Natural killer cell treated with Interleukin-12 subunit alpha and Interleukin-12 subunit beta and Interleukin-15 and Interleukin-18, amount 100 ng/mL, for 72 hours (primary cell): ENCODE measurements around the gene PRKCA. TPM values are rescaled to one million over a fixed set of nuclear protein-coding genes. Genes with fewer than 3 reads are reported as not detected.

ENCODE experiments used
- ATAC-seq, 2 donors: fragments of 150-1000 bp; cut with Tn5 transposase in 1 of 2; sonication (Bioruptor Pico), chemical (Tn5 transposase) in 1 of 2; 2 replicates each; pipeline ENCODE4 v1.10.0; 2021
- DNase-seq: peaks from one replicate; pipeline ENCODE4 v3.0.0; 2022; ENCODE audit warnings: low spot score
- H3K27ac Mint-ChIP-seq, 2 donors: 1 replicate in 1 of 2; 2 replicates in 1 of 2; pipeline ENCODE4 v1.8.0; 2022; ENCODE audit warnings: mixed read lengths in 2 of 2, mild to moderate bottlenecking in 1 of 2, moderate library complexity in 1 of 2
- H3K27me3 Mint-ChIP-seq, 2 donors: 1 replicate in 1 of 2; 2 replicates in 1 of 2; pipeline ENCODE4 v1.8.0; 2022; ENCODE audit warnings: mixed read lengths in 2 of 2
- H3K36me3 Mint-ChIP-seq: one replicate; pipeline ENCODE4 v1.8.0; 2022; ENCODE audit warnings: mixed read lengths
- H3K4me1 Mint-ChIP-seq, 2 donors: 1 replicate in 1 of 2; 2 replicates in 1 of 2; pipeline ENCODE4 v1.8.0; 2022; ENCODE audit warnings: low read depth in 2 of 2, mixed read lengths in 2 of 2, mild to moderate bottlenecking in 1 of 2
- H3K4me3 Mint-ChIP-seq: one replicate; pipeline ENCODE4 v1.8.0; 2022; ENCODE audit warnings: mixed read lengths
- H3K9me3 Mint-ChIP-seq: 2 replicates; pipeline ENCODE4 v1.8.0; 2022; ENCODE audit warnings: mixed read lengths
- total RNA-seq, 2 donors: library from RNA; stranded (reverse); gene quantifications; one replicate each; pipeline ENCODE4 v1.2.3, GENCODE V29; 2022

The PRKCA gene
- total RNA-seq, 2 donors from 2014 or later = 31.1 to 41.1 TPM

GRCh38 chr17:66549731-66550207, 247.4 kb downstream of the PRKCA start:
- ATAC-seq (no peak), DNase-seq (no peak)
- Mint-ChIP-seq H3K4me3 (no peak overlapping the region), H3K36me3 (peaks cover 16% of the 10 kb centered on the region), H3K4me1 (peaks cover 32 to 45% of the 10 kb centered on the region in 2 donors), H3K27ac (peak overlapping the region in 1 of 2 donors; percentile 22), H3K9me3 (no peaks in the 10 kb centered on the region), H3K27me3 (no peaks in the 10 kb centered on the region)

GRCh38 chr17:66551839-66552238, 249.4 kb downstream of the PRKCA start:
- no peak for ATAC-seq
- no peak overlapping the region for H3K4me3 Mint-ChIP-seq
- H3K4me1 Mint-ChIP-seq = peaks cover 30 to 43% of the 10 kb centered on the region in 2 donors
- H3K27me3 Mint-ChIP-seq = no peaks in the 10 kb centered on the region
- no peak for DNase-seq
- H3K27ac Mint-ChIP-seq = no peak overlapping the region
- peaks cover 8% of the 10 kb centered on the region for H3K36me3 Mint-ChIP-seq
- H3K9me3 Mint-ChIP-seq = no peaks in the 10 kb centered on the region

- Mint-ChIP-seq H3K4me1 (peaks cover 27 to 40% of the 10 kb centered on the region in 2 donors), H3K27me3 (no peaks in the 10 kb centered on the region), H3K4me3 (no peak overlapping the region), H3K27ac (no peak overlapping the region), H3K9me3 (no peaks in the 10 kb centered on the region), H3K36me3 (peaks cover 4% of the 10 kb centered on the region)
- ATAC-seq = no peak
- DNase-seq = no peak
Measured at GRCh38 chr17:66552371-66552770, 250.0 kb downstream of the PRKCA start.

DNA sequence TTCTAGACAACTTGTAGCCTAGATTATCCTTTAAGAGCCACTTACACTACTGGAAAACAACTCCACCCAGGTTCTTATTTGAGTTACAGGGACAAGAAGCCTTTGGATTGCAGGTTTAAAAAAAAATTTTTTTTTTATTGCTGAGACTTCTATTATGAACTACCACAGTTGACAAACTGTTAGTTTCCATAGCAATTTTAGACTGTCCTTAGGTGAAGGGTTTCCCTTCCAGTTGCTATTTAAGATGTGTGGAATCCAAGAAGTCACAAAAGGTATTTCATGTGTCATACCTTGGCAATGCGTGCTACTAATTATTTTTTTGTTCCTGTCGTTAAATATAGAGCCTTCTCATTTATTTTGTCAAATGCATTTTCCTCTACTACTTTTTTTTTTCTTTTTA, 253.2 kb downstream of the PRKCA start:
- Mint-ChIP-seq H3K4me3 (no peak overlapping the region), H3K36me3 (peaks cover 4% of the 10 kb centered on the region), H3K4me1 (peaks cover 15 to 26% of the 10 kb centered on the region in 2 donors), H3K9me3 (no peaks in the 10 kb centered on the region), H3K27ac (no peak overlapping the region), H3K27me3 (no peaks in the 10 kb centered on the region)
- no peak for DNase-seq
- ATAC-seq = no peak

DNA sequence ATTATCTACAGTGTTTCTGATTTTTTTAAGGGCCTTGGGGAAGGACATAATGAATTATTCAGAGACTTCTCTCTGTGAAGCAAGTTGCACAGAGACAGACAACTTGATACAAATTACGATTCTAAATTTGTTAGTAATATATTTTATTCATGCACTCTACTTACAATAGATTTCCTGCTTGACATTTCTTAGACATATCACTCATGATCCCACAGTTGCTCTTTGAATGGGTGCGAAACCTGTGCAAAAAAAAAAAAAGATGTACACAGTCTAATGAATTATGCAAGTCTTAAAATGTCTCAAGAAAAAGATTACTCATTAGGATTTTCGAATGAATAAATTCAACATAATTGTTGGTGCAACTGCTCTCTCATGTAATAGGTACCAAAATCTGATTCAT, 254.8 kb downstream of the PRKCA start:
- DNase-seq = no peak
- no peak overlapping the region for H3K27ac Mint-ChIP-seq
- peaks cover 4% of the 10 kb centered on the region for H3K36me3 Mint-ChIP-seq
- ATAC-seq = no peak
- H3K4me1 Mint-ChIP-seq = peaks cover 13 to 20% of the 10 kb centered on the region in 2 donors
- H3K4me3 Mint-ChIP-seq = no peak overlapping the region
- no peaks in the 10 kb centered on the region for H3K9me3 Mint-ChIP-seq
- no peaks in the 10 kb centered on the region for H3K27me3 Mint-ChIP-seq

- Mint-ChIP-seq H3K27me3 (no peaks in the 10 kb centered on the region), H3K4me1 (peaks cover 13 to 20% of the 10 kb centered on the region in 2 donors), H3K36me3 (peaks cover 4% of the 10 kb centered on the region), H3K9me3 (no peaks in the 10 kb centered on the region), H3K27ac (peak overlapping the region in 1 of 2 donors; percentile 19), H3K4me3 (no peak overlapping the region)
- DNase-seq (no peak), ATAC-seq (no peak)
Measured at GRCh38 chr17:66557886-66558285, 255.5 kb downstream of the PRKCA start.

GRCh38 chr17:66560691-66561090, 258.3 kb downstream of the PRKCA start:
- DNase-seq (no peak), ATAC-seq (no peak)
- Mint-ChIP-seq H3K27me3 (no peaks in the 10 kb centered on the region), H3K9me3 (no peaks in the 10 kb centered on the region), H3K27ac (no peak overlapping the region), H3K4me1 (peaks cover 12 to 13% of the 10 kb centered on the region in 2 donors), H3K4me3 (no peak overlapping the region), H3K36me3 (no peaks in the 10 kb centered on the region)

DNA sequence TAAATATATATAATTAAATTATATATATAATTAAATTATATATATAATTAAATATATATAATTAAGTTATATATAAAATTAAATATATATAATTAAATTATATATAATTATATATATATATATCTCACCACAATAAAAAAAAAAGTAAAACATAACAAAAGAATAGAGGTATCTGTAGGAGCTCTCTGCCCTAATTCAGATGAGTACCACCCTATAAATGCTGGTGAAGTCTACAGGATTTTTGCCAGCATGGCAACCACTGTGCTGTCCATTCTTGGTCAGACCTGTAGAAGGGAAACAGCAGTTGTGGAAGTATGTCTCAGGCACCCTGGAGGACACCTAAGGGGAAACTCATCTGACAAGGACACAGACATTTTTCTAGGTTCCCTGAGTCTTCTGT, 259.7 kb downstream of the PRKCA start:
- DNase-seq (no peak), ATAC-seq (no peak)
- no peaks in the 10 kb centered on the region for H3K36me3 Mint-ChIP-seq
- H3K27ac Mint-ChIP-seq = no peak overlapping the region
- H3K9me3 Mint-ChIP-seq = no peaks in the 10 kb centered on the region
- peaks cover 9 to 11% of the 10 kb centered on the region in 2 donors for H3K4me1 Mint-ChIP-seq
- no peaks in the 10 kb centered on the region for H3K27me3 Mint-ChIP-seq
- no peak overlapping the region for H3K4me3 Mint-ChIP-seq

DNA sequence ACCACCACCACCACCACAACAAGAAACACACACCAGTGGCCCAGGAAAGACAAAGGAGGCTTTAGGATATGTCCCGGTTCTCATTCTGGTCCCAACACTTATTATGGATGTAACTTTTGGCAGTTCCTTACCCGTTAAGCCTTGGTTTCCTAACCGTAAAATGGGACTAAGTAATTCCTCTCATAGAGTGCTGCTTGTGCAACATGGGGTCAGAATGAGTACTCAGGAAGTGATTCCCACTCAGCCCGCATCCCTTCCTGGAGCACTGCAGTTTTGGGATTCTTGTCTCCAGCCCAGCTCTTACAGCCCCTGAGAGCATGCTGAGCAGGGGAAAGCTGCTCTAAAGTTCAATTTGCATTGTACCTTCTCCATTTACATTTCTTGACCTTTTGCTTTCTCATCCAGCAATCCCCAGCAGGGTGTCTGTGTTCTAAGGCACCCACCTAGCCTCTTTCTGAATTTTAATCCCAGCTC, 262.6 kb downstream of the PRKCA start:
- Mint-ChIP-seq H3K27ac (peak overlapping the region in 1 of 2 donors; percentile 73), H3K4me3 (no peak overlapping the region), H3K9me3 (no peaks in the 10 kb centered on the region), H3K36me3 (no peaks in the 10 kb centered on the region), H3K4me1 (peaks cover 10 to 15% of the 10 kb centered on the region in 2 donors), H3K27me3 (no peaks in the 10 kb centered on the region)
- ATAC-seq (no peak), DNase-seq (no peak)

GRCh38 chr17:66567234-66568170, 265.1 kb downstream of the PRKCA start:
- no peaks in the 10 kb centered on the region for H3K27me3 Mint-ChIP-seq
- ATAC-seq (peak; percentile 88 to 90), DNase-seq (peak; percentile 85)
- no peaks in the 10 kb centered on the region for H3K36me3 Mint-ChIP-seq
- no peaks in the 10 kb centered on the region for H3K9me3 Mint-ChIP-seq
- H3K4me1 Mint-ChIP-seq = peaks cover 10 to 15% of the 10 kb centered on the region in 2 donors
- H3K27ac Mint-ChIP-seq = peak overlapping the region; percentile 38 to 66
- H3K4me3 Mint-ChIP-seq = no peak overlapping the region

- Mint-ChIP-seq H3K9me3 (no peaks in the 10 kb centered on the region), H3K4me3 (no peak overlapping the region), H3K27me3 (no peaks in the 10 kb centered on the region), H3K36me3 (no peaks in the 10 kb centered on the region), H3K27ac (no peak overlapping the region), H3K4me1 (peaks cover 10 to 15% of the 10 kb centered on the region in 2 donors)
- DNase-seq (no peak), ATAC-seq (no peak)
Measured at GRCh38 chr17:66569572-66569971, 267.2 kb downstream of the PRKCA start.

GRCh38 chr17:66570447-66571195, 268.2 kb downstream of the PRKCA start:
- H3K4me3 Mint-ChIP-seq = no peak overlapping the region
- ATAC-seq = no peak

GRCh38 chr17:66571745-66572144, 269.3 kb downstream of the PRKCA start:
- H3K4me1 Mint-ChIP-seq = peaks cover 9 to 15% of the 10 kb centered on the region in 2 donors
- DNase-seq (no peak), ATAC-seq (no peak)
- no peaks in the 10 kb centered on the region for H3K27me3 Mint-ChIP-seq
- no peaks in the 10 kb centered on the region for H3K36me3 Mint-ChIP-seq
- H3K9me3 Mint-ChIP-seq = no peaks in the 10 kb centered on the region
- no peak overlapping the region for H3K4me3 Mint-ChIP-seq
- no peak overlapping the region for H3K27ac Mint-ChIP-seq

More at GRCh38 chr17:66570447-66571195, 268.2 kb downstream of the PRKCA start:
- Mint-ChIP-seq H3K4me1 (peaks cover 10 to 15% of the 10 kb centered on the region in 2 donors), H3K36me3 (no peaks in the 10 kb centered on the region), H3K27ac (no peak overlapping the region), H3K9me3 (no peaks in the 10 kb centered on the region), H3K27me3 (no peaks in the 10 kb centered on the region)
- no peak for DNase-seq

GRCh38 chr17:66573078-66573477, 270.7 kb downstream of the PRKCA start:
- Mint-ChIP-seq H3K27me3 (no peaks in the 10 kb centered on the region), H3K27ac (no peak overlapping the region), H3K4me1 (peaks cover 0 to 9% of the 10 kb centered on the region in 2 donors), H3K9me3 (no peaks in the 10 kb centered on the region), H3K4me3 (no peak overlapping the region), H3K36me3 (no peaks in the 10 kb centered on the region)
- DNase-seq = no peak
- no peak for ATAC-seq
